HG02970 (cell line): ENCODE data around the gene CHST2.
A peak's percentile ranks its signal among the peaks of the same experiment; 100 is the strongest.

Experiments
- ATAC-seq: cut with Tn5 transposase; IDR thresholded peaks from one replicate; pipeline ENCODE4 v1.9.1; 2021; ENCODE audit warnings: mild to moderate bottlenecking, moderate library complexity, moderate number of reproducible peaks; ENCODE audit not compliant: unreplicated experiment, low FRiP score

CHST2 gene

DNA sequence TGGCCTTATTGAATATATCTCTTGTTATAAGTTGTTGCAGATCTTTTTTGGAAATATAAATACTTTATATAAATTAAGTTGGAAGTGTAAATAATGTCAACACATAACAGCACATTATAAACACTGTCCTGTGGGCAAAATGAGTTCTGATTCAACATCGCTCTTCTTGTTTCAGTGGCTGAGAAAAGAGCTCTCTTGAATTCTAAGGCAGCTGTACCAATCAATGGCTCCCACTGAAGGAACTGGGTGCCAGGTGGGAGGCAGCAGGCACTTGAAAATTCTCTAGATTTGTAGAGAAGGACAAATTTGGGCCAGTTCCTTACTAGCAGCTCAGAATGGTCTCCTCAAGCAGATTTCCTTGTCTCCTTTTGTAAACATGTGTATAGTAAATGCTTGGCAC is 45.6 kb downstream of the CHST2 start:
- peak; percentile 3 for ATAC-seq

DNA sequence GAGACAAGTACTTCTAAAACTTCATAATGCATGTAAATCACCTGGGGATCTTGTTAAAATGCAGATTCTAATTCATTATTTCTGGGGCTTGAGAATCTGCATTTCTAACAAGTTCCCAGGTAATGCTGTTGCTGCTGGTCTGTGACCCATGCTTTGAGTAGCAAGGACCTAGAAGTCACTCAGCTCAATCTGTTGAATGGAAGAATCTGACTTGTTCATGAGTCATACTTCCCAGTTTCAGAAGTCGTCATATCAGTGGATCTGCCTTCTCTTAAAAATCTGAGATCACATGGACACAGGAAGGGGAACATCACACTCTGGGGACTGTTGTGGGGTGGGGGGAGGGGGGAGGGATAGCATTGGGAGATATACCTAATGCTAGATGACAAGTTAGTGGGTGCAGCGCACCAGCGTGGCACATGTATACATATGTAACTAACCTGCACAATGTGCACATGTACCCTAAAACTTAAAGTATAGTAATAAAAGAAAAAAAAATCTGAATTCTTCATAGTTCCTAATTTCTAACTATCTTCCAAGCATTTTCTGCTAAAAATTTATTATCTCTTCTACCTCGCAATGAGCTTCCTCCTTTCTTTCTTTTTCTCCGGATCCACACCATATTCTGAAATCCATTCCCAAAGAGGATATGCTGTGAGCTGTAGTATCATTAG is 46.2 kb downstream of the CHST2 start:
- ATAC-seq = peak; percentile 45

DNA sequence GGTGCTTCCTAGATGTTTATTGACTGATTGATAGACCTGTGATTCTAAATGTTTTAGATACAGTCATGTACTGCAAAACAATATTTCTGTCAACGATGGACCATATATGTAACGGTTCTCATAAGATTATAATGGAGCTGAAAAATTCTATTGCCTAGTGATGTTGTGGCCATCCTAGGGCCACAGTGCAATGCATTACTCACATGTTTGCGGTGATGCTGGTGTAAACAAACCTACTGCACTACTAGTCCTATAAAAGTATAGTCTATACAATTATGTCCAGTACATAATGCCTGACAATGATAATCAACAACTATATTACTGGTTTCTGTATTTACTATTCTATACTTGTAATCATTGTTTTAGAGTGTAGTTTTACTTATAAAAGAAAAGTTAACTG is 46.8 kb downstream of the CHST2 start:
- no peak for ATAC-seq

DNA sequence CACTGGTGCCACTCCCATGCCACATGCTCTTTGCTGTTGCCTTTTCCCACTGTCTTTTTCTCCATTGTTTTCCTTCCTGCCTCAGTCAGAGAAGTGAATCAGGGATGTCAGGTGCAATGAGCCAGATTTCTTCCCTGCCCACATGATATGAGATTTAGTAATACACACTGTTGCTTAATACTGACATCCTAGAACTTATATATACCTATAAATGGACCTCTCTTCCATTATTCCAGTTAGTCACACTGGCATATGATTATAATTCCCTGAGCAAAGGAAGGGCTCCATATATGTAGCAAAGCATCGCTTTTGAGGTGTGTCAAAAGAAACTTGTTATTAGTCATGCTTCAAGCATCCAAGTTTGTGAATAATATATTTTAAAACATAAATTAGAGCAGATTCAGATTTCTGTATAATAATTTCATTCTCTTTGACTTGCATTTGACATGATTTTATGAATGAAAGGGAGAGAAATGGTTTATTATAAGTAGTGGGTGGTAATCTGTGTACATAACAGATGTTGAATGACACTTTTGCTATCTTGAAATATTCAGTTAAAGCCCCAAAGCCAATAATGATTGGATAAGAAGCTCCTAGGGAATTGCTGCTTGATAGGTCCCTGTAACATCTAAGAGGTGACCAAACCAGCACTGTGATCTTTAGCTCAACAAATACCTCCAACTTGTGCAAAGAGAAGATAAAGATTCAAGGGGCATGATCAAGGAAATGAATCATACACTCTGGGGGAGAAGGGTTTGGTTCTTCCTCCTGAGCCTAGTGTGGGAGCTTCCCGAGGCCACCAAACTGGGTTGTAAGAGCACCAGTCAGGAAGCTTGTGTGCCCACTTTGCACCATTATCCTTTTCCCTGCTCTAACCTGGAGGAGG is 48.6 kb downstream of the CHST2 start:
- ATAC-seq = no peak

DNA sequence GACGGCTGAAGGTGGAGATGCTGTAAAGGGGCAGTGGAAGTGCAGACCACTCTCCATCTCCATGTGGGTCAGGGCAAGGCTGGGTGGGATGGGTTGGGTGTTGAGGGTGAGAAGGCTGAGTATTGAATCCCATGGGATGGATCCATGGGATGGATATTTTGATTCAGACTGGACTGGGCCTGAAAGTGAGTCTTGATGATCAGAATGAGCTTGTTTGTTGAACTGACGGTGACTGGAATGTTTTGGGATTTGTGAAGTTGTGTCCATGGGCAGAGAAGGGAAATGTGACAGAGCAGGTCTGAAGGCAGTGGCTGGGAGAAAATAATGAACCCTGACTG is 49.3 kb downstream of the CHST2 start:
- ATAC-seq = no peak

DNA sequence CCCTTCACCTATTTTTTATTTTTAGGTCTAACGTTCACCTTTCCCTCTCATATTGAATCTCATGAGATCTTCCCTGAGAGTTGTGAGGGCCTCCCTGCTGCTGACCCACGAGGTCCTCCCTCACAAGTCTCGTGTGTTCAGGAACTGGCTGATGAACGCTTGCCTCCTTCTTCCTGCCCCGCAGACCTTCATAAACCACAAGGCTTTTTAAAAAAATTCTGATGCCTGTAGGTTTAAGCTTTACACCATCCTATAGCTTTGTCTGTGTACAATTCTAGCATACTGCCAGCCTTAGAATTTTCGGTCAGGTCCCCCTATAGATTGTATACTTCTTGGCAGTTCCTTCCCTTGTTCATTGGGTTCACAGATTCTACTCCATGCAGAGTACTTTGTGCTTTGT is 50.5 kb downstream of the CHST2 start:
- ATAC-seq = no peak

DNA sequence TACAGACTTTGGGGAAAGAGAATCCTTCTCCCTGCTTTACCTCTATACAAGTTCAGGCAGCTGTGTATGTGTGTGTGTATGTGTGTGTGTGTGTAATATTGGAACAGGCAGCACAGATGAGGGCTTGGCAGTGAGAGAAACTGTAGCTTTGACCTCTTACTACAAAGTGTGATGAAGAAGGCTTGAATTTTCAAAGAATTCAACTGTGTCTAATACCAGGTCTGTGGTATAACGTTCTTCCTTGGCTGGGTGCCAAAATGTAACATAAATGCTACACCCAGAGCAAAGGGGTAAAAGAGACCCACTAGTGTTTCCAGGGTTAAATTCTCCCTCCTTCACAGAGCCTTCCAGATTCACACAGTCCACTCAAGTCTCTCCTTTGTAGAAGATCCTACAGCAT is 51.1 kb downstream of the CHST2 start:
- no peak for ATAC-seq

DNA sequence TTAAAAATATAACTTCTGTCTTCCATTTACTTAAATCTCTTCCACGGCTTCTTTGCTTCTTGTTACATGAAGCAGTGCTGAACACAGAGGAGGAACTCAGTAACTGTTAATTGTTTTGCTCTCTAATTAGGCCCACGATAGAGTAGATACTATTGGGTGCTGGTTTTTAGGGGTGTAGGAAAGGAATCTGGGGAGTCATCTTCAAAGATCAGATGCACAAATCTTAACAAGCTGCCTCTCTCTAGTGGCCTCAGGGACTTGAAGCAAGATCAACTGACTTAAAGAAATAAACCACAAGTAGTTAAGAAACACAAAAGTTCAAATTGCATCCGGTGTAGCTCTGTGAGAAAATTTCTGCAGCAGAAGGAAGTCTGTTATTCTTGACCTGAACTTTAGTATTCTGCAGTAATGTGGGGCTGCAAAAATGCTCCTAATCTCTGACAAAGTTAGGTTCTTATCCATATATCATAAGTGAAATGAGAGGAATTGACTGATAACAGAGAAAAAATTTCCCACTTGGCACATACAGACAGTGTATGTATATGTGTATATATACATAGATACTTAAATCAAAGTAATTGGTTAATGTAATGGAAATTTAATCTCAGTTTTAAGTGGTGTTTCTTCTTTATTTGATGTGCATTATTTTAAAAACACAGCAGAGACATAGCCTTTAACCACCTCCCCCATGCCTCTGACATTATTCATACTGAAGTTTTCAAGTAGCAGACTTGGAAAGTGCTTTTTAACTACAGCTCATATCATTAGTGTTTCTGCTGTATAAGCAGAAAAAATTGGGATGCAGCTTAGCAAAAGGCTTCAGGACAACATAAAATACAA is 51.8 kb downstream of the CHST2 start:
- ATAC-seq = no peak

DNA sequence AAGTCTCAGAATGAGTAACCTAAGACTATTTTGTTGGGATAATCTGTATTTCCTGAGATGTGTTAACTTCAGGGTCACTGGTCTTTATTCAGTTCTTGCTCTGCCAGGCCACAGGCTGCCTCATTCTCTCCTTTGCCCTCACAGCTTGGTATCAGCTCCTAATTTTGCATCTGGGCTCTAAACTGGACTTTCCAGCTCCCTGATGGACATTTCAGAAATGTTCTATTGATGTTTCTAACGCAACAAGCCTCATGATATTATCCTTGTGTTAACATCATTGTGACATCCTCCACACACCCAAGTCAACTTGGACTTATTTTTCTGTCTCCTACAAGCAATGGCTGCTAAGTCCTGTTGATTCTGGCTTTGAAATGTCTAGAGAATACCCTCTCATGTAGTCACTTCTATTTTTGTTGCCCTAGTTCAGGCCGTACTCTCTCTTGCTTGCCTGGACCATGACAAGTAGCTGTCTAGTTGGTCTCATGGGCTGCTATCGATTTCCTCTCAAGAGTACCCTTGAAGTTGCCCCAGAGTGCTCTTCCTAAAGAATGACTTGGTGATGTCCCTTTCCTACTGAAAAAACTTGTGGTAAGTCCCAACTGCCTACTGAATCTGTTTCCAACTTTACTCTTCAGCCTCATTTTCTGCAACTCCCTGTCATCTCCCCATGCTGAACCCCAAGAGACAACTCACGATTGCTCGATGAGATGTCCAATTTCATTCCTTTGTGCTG is 52.7 kb downstream of the CHST2 start:
- no peak for ATAC-seq

DNA sequence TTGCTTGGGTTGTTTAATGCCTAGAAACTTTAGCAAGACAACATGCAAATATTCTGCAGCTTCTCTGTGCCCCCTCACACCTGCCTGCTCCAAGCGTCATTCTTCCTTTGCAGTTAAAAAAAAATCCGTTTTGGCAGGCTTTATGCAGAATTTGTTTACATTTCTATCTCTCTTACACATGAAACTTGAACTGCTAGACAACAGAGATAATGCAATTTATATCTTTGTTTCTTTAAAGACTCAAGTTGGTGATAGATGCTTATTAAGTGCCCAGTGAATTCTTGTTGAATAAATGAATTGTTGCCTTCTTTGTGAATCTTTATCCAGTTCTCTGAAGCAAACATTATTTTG is 53.2 kb downstream of the CHST2 start:
- ATAC-seq = no peak

DNA sequence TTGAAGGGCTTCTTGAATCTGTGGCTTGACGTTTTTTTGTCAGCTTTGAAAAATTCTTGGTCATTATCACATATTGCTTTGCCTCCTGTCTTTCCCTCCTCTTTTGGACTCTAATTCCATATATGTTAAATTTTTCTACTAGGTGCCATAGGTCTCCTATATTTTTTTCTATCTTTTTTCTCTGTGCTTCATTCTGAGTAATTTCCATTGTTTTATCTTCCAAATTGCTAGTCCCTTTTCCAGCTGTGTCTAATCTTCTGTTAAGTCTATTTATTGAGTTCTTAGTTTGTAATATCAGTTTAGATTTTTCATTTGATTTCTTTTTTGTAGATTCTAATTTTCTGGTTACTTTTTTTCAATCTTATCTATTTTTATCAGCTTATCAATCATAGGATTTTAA is 53.7 kb downstream of the CHST2 start:
- ATAC-seq = no peak
